Embryonic facial prominence (tissue), 1 donor: ENCODE data around the gene SNRNP200.
"Not testable (repeated sequence)": the region's sequence is repeated elsewhere in the genome, so short reads cannot be mapped to it uniquely, and the experiment has no call there.

Experiments used
- DNase-seq: peaks from one replicate; pipeline ENCODE4 v3.0.0-alpha.2; 2016; ENCODE audit errors: extremely low spot score

Gene SNRNP200

GRCh38 chr2:96325041-96325883 is 19.9 kb upstream of the SNRNP200 start, which contains the start of gene ITPRIPL1:
TSS of gene ITPRIPL1 (plus strand) at chr2:96325317. CDS start at chr2:96325840, 523 bp downstream.
- no peak for DNase-seq

- DNase-seq = no peak
Observed at GRCh38 chr2:96324721-96325040, 19.3 kb upstream of the SNRNP200 start.

GRCh38 chr2:96323849-96324248 is 18.5 kb upstream of the SNRNP200 start:
- no peak for DNase-seq

GRCh38 chr2:96320728-96321622 is 15.6 kb upstream of the SNRNP200 start:
- DNase-seq = no peak

- no peak for DNase-seq
Observed at GRCh38 chr2:96320326-96320725, 15.0 kb upstream of the SNRNP200 start.

GRCh38 chr2:96319396-96319795 is 14.1 kb upstream of the SNRNP200 start:
- no peak for DNase-seq

- DNase-seq = no peak
Observed at GRCh38 chr2:96318723-96319122, 13.4 kb upstream of the SNRNP200 start.

- DNase-seq = no peak
Observed at GRCh38 chr2:96317584-96317997, 12.2 kb upstream of the SNRNP200 start.

GRCh38 chr2:96316999-96317398 is 11.7 kb upstream of the SNRNP200 start:
- no peak for DNase-seq

GRCh38 chr2:96315400-96316071 is 10.2 kb upstream of the SNRNP200 start:
- no peak for DNase-seq

GRCh38 chr2:96315005-96315399 is 9.7 kb upstream of the SNRNP200 start:
- no peak for DNase-seq

GRCh38 chr2:96308248-96308647 is 2.9 kb upstream of the SNRNP200 start:
- no peak for DNase-seq

- no peak for DNase-seq
Observed at GRCh38 chr2:96306370-96306769, 1.0 kb upstream of the SNRNP200 start.

- no peak for DNase-seq
Observed at GRCh38 chr2:96305979-96306308, 598 bp upstream of the SNRNP200 start.

GRCh38 chr2:96304606-96305005 is 740 bp downstream of the SNRNP200 start:
- no peak for DNase-seq

- no peak for DNase-seq
Observed at GRCh38 chr2:96301865-96302264, 3.5 kb downstream of the SNRNP200 start.

- DNase-seq = no peak
Observed at GRCh38 chr2:96296925-96297324, 8.4 kb downstream of the SNRNP200 start.

GRCh38 chr2:96294271-96294670 is 11.1 kb downstream of the SNRNP200 start:
- DNase-seq = not testable (repeated sequence)

- DNase-seq = no peak
Observed at GRCh38 chr2:96291751-96292150, 13.6 kb downstream of the SNRNP200 start.

GRCh38 chr2:96287273-96287856 is 18.0 kb downstream of the SNRNP200 start:
- no peak for DNase-seq

GRCh38 chr2:96276787-96277499 is 28.4 kb downstream of the SNRNP200 start:
- no peak for DNase-seq
